Mesothelial cell of epicardium (in vitro differentiated cells): ENCODE results near the gene SDHB. TPM values are rescaled to one million over a fixed set of nuclear protein-coding genes. Genes with fewer than 3 reads are reported as not detected.

Source experiments
- DNase-seq, 2 experiments: peaks; one replicate each; pipeline ENCODE4 v3.0.0; 2021; ENCODE audit warnings: low spot score in 2 of 2; ENCODE audit not compliant: unreplicated experiment in 2 of 2
- H3K27ac Mint-ChIP-seq: 2 replicates; pipeline ENCODE4 v1.8.0; 2021; ENCODE audit warnings: mixed read lengths
- H3K27me3 Mint-ChIP-seq: 2 replicates; pipeline ENCODE4 v1.8.0; 2021; ENCODE audit warnings: low read depth, mixed read lengths
- H3K36me3 Mint-ChIP-seq: 2 replicates; pipeline ENCODE4 v1.8.0; 2021; ENCODE audit warnings: mixed read lengths
- H3K4me1 Mint-ChIP-seq: 2 replicates; pipeline ENCODE4 v1.8.0; 2021; ENCODE audit warnings: mixed read lengths
- H3K4me3 Mint-ChIP-seq: 2 replicates; pipeline ENCODE4 v1.8.0; 2021; ENCODE audit warnings: mild to moderate bottlenecking, moderate library complexity, mixed read lengths
- H3K9me3 Mint-ChIP-seq: 2 replicates; pipeline ENCODE4 v1.8.0; 2021; ENCODE audit warnings: mixed read lengths
- CTCF ChIP-seq: fragments of 200-600 bp; sonication (generic); IDR thresholded peaks from one replicate; pipeline ENCODE4 v1.5.0; 2021; ENCODE audit warnings: antibody characterized with exemption; ENCODE audit not compliant: unreplicated experiment
- total RNA-seq: library from RNA; stranded (reverse); gene quantifications from 3 replicates; pipeline ENCODE4 v1.2.1, GENCODE V29; 2021

The SDHB gene
- total RNA-seq, 1 donor from 2014 or later = 46.5 TPM

- no peak for DNase-seq
- Mint-ChIP-seq H3K4me3 (no peak overlapping the region), H3K27ac (no peak overlapping the region), H3K36me3 (peaks cover 3% of the 10 kb centered on the region), H3K4me1 (peaks cover 20% of the 10 kb centered on the region), H3K9me3 (no peaks in the 10 kb centered on the region), H3K27me3 (no peaks in the 10 kb centered on the region)
- peak; percentile 39 for TF ChIP-seq CTCF
These were observed 66.9 kb downstream of the SDHB start for GRCh38 chr1:16986962-16987361.

GRCh38 chr1:16986560-16986959 lies 67.3 kb downstream of the SDHB start:
- no peak overlapping the region for H3K27ac Mint-ChIP-seq
- no peak for TF ChIP-seq CTCF
- H3K36me3 Mint-ChIP-seq = peaks cover 3% of the 10 kb centered on the region
- no peak overlapping the region for H3K4me3 Mint-ChIP-seq
- H3K9me3 Mint-ChIP-seq = no peaks in the 10 kb centered on the region
- no peaks in the 10 kb centered on the region for H3K27me3 Mint-ChIP-seq
- no peak for DNase-seq
- peaks cover 20% of the 10 kb centered on the region for H3K4me1 Mint-ChIP-seq

- no peaks in the 10 kb centered on the region for H3K9me3 Mint-ChIP-seq
- peaks cover 3% of the 10 kb centered on the region for H3K36me3 Mint-ChIP-seq
- no peak for TF ChIP-seq CTCF
- no peaks in the 10 kb centered on the region for H3K27me3 Mint-ChIP-seq
- no peak for DNase-seq
- H3K4me3 Mint-ChIP-seq = no peak overlapping the region
- peaks cover 24% of the 10 kb centered on the region for H3K4me1 Mint-ChIP-seq
- H3K27ac Mint-ChIP-seq = no peak overlapping the region
These were observed 67.7 kb downstream of the SDHB start for GRCh38 chr1:16986113-16986512.

- no peak overlapping the region for H3K4me3 Mint-ChIP-seq
- H3K9me3 Mint-ChIP-seq = no peaks in the 10 kb centered on the region
- peak overlapping the region; percentile 88 for H3K27ac Mint-ChIP-seq
These were observed 69.1 kb downstream of the SDHB start for GRCh38 chr1:16984717-16985116.

GRCh38 chr1:16983649-16984048 lies 70.2 kb downstream of the SDHB start:
- no peaks in the 10 kb centered on the region for H3K9me3 Mint-ChIP-seq
- TF ChIP-seq CTCF = no peak
- H3K4me1 Mint-ChIP-seq = peaks cover 31% of the 10 kb centered on the region
- H3K4me3 Mint-ChIP-seq = peak overlapping the region; percentile 18
- peaks cover 3% of the 10 kb centered on the region for H3K36me3 Mint-ChIP-seq
- H3K27me3 Mint-ChIP-seq = no peaks in the 10 kb centered on the region
- H3K27ac Mint-ChIP-seq = peak overlapping the region; percentile 74
- no peak for DNase-seq

More at GRCh38 chr1:16984717-16985116, 69.1 kb downstream of the SDHB start:
- Mint-ChIP-seq H3K27me3 (no peaks in the 10 kb centered on the region), H3K4me1 (peaks cover 28% of the 10 kb centered on the region), H3K36me3 (peaks cover 3% of the 10 kb centered on the region)
- DNase-seq = peak in 1 of 2 experiments; percentile 61
- TF ChIP-seq CTCF = no peak

- H3K4me1 Mint-ChIP-seq = peaks cover 35% of the 10 kb centered on the region
- H3K4me3 Mint-ChIP-seq = peak overlapping the region; percentile 18
- no peak for DNase-seq
- peak overlapping the region; percentile 74 for H3K27ac Mint-ChIP-seq
- no peak for TF ChIP-seq CTCF
- H3K36me3 Mint-ChIP-seq = peaks cover 3% of the 10 kb centered on the region
- no peaks in the 10 kb centered on the region for H3K9me3 Mint-ChIP-seq
- no peaks in the 10 kb centered on the region for H3K27me3 Mint-ChIP-seq
These were observed 70.9 kb downstream of the SDHB start for GRCh38 chr1:16982902-16983301.
